ENCODE measurements around the gene DUS1L.

DUS1L gene

DNA sequence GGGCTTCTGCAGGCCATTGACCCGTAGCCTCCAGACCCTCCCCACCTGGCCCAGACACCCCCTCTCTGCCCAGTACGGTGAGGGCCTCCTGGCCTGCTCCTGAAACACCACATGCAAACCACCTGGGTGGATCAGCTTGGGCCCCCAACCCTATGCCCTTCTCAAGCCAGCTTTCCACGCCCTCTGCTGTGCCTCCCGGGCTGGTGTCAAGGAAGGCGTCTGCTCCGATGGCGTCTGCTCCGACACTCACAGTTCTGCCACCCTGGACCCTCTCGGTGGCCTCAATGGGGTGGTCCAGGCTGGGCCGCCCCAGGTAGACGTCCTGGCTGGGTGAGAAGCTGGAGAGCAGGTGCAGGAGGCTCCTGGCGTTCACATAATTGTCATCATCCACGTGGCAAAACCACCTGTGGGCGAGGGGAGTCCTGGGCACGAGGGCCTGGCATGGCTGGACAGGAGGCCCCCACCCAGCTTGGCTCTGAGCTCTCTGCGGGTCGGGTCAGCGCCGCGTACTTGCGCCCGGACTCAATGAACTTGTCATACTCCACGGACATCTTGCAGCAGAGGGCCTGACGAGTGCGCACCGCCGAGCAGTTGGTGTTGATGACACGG, 15.3 kb downstream of the DUS1L start:
- peak overlapping the region; percentile 79 for H3K4me3 ChIP-seq (ENCODE audit: low read length)
- no peak for DNase-seq (ENCODE audit: low read depth)
- TF ChIP-seq CTCF (IDR thresholded peaks at IDR 0.05; ENCODE audit: insufficient read depth, low read depth, low read length, missing control alignments) = no peak

GRCh38 chr17:82049521-82049971, 16.1 kb downstream of the DUS1L start:
- DNase-seq (ENCODE audit: low read depth) = no peak
- TF ChIP-seq CTCF (IDR thresholded peaks at IDR 0.05; ENCODE audit: insufficient read depth, low read depth, low read length, missing control alignments) = no peak
- no peak overlapping the region for H3K4me3 ChIP-seq (ENCODE audit: low read length)

GRCh38 chr17:82049106-82049505, 16.5 kb downstream of the DUS1L start:
- no peak for TF ChIP-seq CTCF (IDR thresholded peaks at IDR 0.05; ENCODE audit: insufficient read depth, low read depth, low read length, missing control alignments)
- DNase-seq (ENCODE audit: low read depth) = no peak
- no peak overlapping the region for H3K4me3 ChIP-seq (ENCODE audit: low read length)

- no peak for TF ChIP-seq CTCF (IDR thresholded peaks at IDR 0.05; ENCODE audit: insufficient read depth, low read depth, low read length, missing control alignments)
- no peak overlapping the region for H3K4me3 ChIP-seq (ENCODE audit: low read length)
- no peak for DNase-seq (ENCODE audit: low read depth)
These were observed 17.0 kb downstream of the DUS1L start for GRCh38 chr17:82048571-82048971.

DNA sequence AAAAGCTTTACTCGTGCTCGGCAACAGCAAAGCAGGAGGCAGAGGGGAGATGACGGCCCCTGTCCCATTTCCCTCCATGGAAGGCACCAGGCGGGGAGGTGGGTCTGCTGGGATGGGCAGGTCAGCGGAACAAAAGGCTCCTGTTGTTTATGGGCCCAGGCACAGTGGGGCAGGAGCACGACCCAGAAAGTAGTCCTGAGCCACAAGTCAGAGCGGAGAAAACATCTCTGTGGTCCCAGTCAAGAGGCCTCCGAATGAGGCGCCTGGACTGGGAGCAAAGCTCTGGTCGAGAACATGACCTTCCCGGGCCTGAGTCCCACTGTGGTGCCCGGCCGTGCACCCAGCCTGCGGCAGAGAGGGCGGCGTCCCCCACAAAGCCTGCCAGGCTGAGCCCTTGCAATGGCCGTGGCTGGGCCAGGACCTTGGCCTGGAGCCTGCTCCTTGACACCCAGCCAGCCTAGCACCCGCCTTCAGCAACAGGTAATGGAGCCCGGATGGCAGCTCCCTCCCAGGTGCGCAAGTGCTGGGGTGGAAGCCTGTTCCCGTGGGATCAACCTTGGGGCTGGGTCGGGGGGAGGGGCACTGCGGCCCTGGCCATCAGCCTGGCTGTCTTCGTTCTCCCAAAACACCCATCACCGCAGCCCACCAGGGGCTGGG, 17.6 kb downstream of the DUS1L start:
- no peak for DNase-seq (ENCODE audit: low read depth)
- no peak for TF ChIP-seq CTCF (IDR thresholded peaks at IDR 0.05; ENCODE audit: insufficient read depth, low read depth, low read length, missing control alignments)
- no peak overlapping the region for H3K4me3 ChIP-seq (ENCODE audit: low read length)

GRCh38 chr17:82047379-82047778, 18.2 kb downstream of the DUS1L start:
- no peak overlapping the region for H3K4me3 ChIP-seq (ENCODE audit: low read length)
- no peak for DNase-seq (ENCODE audit: low read depth)
- no peak for TF ChIP-seq CTCF (IDR thresholded peaks at IDR 0.05; ENCODE audit: insufficient read depth, low read depth, low read length, missing control alignments)

- DNase-seq (ENCODE audit: low read depth) = no peak
- TF ChIP-seq CTCF (IDR thresholded peaks at IDR 0.05; ENCODE audit: insufficient read depth, low read depth, low read length, missing control alignments) = no peak
These were observed 18.7 kb downstream of the DUS1L start for GRCh38 chr17:82046903-82047302.

More at GRCh38 chr17:82046903-82047302, 18.7 kb downstream of the DUS1L start:
- H3K4me3 ChIP-seq (ENCODE audit: low read length) = no peak overlapping the region
